GM19239 (cell line): ENCODE measurements around the gene GPR119.
"Not testable (repeated sequence)": the region's sequence is repeated elsewhere in the genome, so short reads cannot be mapped to it uniquely, and the experiment has no call there.

Source experiments
- DNase-seq: peaks from one replicate; pipeline ENCODE4 v3.0.0; 2011; ENCODE audit warnings: low spot score; ENCODE audit not compliant: insufficient read length
- FAIRE-seq: peaks from 2 replicates; lab custom pipeline; 2011; peaks lifted over from hg19 to GRCh38; lab: Jason Lieb, UNC

GPR119 gene

GRCh38 chrX:130340271-130340670 lies 45.2 kb downstream of the GPR119 start:
- FAIRE-seq = peak; percentile 39
- no peak for DNase-seq

DNA sequence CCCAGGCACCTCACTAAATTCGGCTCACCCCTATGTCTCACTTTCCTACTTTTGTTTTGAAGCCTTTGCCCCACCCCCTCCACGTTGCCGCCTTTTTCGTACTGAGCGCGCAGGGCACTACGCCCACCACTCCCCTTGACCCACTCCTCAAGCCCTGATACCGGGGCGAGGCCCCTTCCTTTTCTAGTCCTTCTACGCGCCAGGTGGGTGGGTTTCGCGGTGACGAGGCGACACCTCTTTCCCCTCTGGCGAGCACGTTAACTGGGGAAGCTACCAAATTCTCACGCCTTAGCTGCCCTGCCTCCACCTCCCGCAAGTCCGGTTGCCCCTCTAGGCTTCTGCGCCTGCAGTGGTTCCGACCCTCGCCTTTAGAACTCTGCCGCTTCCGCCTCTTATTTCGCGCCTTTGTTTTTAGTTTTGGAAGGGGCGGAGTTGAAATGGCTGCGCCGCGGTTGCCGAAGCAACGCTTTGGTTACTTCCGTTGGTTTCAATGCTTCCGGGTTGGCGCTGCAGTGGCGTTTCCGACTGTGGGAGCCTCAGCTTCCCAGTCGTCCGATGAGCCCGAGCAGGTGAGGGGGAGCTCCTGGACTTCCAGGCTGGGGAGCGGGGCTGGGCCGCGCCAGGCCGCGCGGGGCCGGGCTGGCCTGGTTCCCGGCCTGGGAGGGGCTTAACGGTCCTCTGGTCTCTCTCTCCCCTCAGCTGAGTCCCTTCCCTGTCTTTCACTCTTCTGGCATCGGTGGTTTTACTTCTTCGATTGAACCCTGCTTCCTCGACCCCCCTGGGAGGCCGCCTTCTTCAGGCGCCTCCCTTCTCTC lies 45.9 kb downstream of the GPR119 start, which contains the start of gene SLC25A14:
TSS of gene SLC25A14 (plus strand) at position 512 of the 815 bp plus-strand sequence. CDS start 360 bp downstream, outside the sequence.
- DNase-seq (peak; percentile 24), FAIRE-seq (peak; percentile 99)

DNA sequence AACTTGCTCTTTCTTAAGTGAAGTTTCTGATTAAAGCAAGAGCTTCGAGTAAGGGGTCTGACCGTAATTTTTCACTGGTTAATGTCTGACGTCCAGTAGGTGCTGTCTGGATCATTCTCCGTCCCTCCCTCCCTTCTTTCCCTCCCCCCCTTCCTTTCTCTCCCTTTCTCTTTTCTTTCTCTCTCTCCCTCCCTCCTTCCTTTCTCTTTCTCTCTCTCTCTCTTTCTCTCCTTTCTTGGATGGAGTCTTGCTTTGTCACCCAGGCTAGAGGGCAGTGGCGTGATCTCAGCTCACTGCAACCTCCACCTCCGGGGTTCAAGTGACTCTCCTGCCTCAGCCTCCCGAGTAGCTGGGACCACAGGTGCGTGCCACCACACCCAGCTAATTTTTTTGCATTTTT lies 46.6 kb downstream of the GPR119 start:
- not testable (repeated sequence) for DNase-seq
- FAIRE-seq = peak; percentile 47

GRCh38 chrX:130336531-130336930 lies 48.9 kb downstream of the GPR119 start:
- no peak for DNase-seq
- FAIRE-seq = no peak
